Measurements from ENCODE around the gene HDDC2. TPM values are rescaled to one million over a fixed set of nuclear protein-coding genes. Genes with fewer than 3 reads are reported as not detected.

Gene HDDC2
- total RNA-seq, 1 donor from 2014 or later = 49.4 TPM

GRCh38 chr6:125314009-125314581, 12.3 kb upstream of the HDDC2 start:
- DNase-seq (ENCODE audit: low spot score, unreplicated experiment) = peak; percentile 22
- TF ChIP-seq, protein P1, sequence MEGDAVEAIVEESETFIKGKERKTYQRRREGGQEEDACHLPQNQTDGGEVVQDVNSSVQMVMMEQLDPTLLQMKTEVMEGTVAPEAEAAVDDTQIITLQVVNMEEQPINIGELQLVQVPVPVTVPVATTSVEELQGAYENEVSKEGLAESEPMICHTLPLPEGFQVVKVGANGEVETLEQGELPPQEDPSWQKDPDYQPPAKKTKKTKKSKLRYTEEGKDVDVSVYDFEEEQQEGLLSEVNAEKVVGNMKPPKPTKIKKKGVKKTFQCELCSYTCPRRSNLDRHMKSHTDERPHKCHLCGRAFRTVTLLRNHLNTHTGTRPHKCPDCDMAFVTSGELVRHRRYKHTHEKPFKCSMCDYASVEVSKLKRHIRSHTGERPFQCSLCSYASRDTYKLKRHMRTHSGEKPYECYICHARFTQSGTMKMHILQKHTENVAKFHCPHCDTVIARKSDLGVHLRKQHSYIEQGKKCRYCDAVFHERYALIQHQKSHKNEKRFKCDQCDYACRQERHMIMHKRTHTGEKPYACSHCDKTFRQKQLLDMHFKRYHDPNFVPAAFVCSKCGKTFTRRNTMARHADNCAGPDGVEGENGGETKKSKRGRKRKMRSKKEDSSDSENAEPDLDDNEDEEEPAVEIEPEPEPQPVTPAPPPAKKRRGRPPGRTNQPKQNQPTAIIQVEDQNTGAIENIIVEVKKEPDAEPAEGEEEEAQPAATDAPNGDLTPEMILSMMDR (IDR thresholded peaks at IDR 0.05; ENCODE audit: unreplicated experiment) = peak; percentile 88
- Mint-ChIP-seq H3K9me3 (ENCODE audit: low read depth) (no peaks in the 10 kb centered on the region), H3K4me1 (ENCODE audit: low read depth) (peaks cover 4% of the 10 kb centered on the region), H3K27ac (no peak overlapping the region), H3K36me3 (ENCODE audit: insufficient read depth) (no peaks in the 10 kb centered on the region), H3K27me3 (no peaks in the 10 kb centered on the region), H3K4me3 (ENCODE audit: low read depth) (no peak overlapping the region)

- H3K4me3 Mint-ChIP-seq (ENCODE audit: low read depth) = no peak overlapping the region
- no peaks in the 10 kb centered on the region for H3K9me3 Mint-ChIP-seq (ENCODE audit: low read depth)
Observed at GRCh38 chr6:125312950-125313349, 11.2 kb upstream of the HDDC2 start.

DNA sequence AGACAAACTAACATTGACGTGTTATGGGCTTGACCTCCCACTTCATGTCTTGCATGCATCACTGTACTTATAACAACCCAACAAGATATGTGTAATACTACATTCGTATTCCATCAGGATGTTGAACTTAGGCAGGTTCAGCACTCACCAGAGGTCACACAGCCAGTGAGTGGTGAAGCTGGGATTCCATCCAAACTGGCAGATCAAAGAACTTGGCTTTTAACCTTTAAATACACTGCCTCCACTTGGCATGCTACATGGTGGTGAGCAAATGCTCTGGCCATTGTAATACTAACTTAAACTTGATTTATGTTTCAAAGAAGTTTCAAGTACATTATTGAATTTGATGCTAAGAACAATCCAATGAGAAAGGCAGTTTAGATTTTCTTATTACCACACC, 10.7 kb upstream of the HDDC2 start:
- DNase-seq (ENCODE audit: low spot score, unreplicated experiment) = no peak
- Mint-ChIP-seq H3K36me3 (ENCODE audit: insufficient read depth) (no peaks in the 10 kb centered on the region), H3K27me3 (no peaks in the 10 kb centered on the region), H3K4me3 (ENCODE audit: low read depth) (no peak overlapping the region), H3K4me1 (ENCODE audit: low read depth) (peaks cover 4% of the 10 kb centered on the region), H3K27ac (no peak overlapping the region), H3K9me3 (ENCODE audit: low read depth) (no peaks in the 10 kb centered on the region)
- TF ChIP-seq, protein P1 (IDR thresholded peaks at IDR 0.05; ENCODE audit: unreplicated experiment) = no peak

More at GRCh38 chr6:125312950-125313349, 11.2 kb upstream of the HDDC2 start:
- Mint-ChIP-seq H3K27me3 (no peaks in the 10 kb centered on the region), H3K27ac (no peak overlapping the region), H3K4me1 (ENCODE audit: low read depth) (peaks cover 4% of the 10 kb centered on the region), H3K36me3 (ENCODE audit: insufficient read depth) (no peaks in the 10 kb centered on the region)
- no peak for DNase-seq (ENCODE audit: low spot score, unreplicated experiment)
- TF ChIP-seq, protein P1 (IDR thresholded peaks at IDR 0.05; ENCODE audit: unreplicated experiment) = no peak

DNA sequence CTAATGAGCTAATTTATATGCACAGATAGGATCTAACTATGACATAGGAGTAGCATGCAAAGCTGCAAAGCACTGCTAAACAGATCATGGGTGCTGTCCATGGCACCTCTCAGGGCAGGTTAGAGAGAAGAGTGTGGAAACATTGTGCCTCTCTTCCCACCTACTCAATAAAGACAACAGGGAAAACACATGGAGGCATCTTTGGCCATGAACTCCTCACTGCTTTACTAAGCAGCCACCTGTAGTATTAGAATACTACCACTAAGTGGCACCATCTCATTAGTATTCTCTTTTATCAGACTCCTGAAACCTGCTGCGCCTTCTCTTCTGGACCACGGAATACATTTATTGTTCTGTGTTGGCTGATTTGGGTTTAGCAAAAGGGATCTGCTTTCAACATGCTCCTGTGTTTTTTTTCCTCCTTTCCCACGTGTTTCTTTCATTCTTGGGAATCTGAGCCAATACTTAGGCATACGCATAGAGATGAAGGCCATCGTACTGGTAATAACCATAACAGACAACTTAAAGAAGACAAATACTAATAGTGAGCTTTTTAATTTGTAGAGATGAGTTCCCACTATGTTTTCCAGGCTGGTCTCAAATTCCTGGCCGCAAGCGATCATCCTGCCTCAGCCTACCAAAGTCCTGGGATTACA, 9.4 kb upstream of the HDDC2 start:
- Mint-ChIP-seq H3K27me3 (no peaks in the 10 kb centered on the region), H3K36me3 (ENCODE audit: insufficient read depth) (no peaks in the 10 kb centered on the region), H3K27ac (no peak overlapping the region), H3K4me1 (ENCODE audit: low read depth) (no peaks in the 10 kb centered on the region), H3K9me3 (ENCODE audit: low read depth) (no peaks in the 10 kb centered on the region), H3K4me3 (ENCODE audit: low read depth) (no peak overlapping the region)
- no peak for DNase-seq (ENCODE audit: low spot score, unreplicated experiment)
- TF ChIP-seq, protein P1 (IDR thresholded peaks at IDR 0.05; ENCODE audit: unreplicated experiment) = peak; percentile 86

GRCh38 chr6:125307964-125308615, 6.3 kb upstream of the HDDC2 start:
- DNase-seq (ENCODE audit: low spot score, unreplicated experiment) = no peak
- Mint-ChIP-seq H3K27me3 (peaks cover 5% of the 10 kb centered on the region), H3K9me3 (ENCODE audit: low read depth) (peaks cover 3% of the 10 kb centered on the region), H3K4me3 (ENCODE audit: low read depth) (no peak overlapping the region), H3K27ac (no peak overlapping the region), H3K36me3 (ENCODE audit: insufficient read depth) (no peaks in the 10 kb centered on the region), H3K4me1 (ENCODE audit: low read depth) (no peaks in the 10 kb centered on the region)
- TF ChIP-seq, protein P1 (IDR thresholded peaks at IDR 0.05; ENCODE audit: unreplicated experiment) = no peak
